GM21576 (cell line): ENCODE results near the gene SCARB2.
"Not testable (repeated sequence)": the region's sequence is repeated elsewhere in the genome, so short reads cannot be mapped to it uniquely, and the experiment has no call there.

Source experiments
- ATAC-seq: cut with Tn5 transposase; IDR thresholded peaks from one replicate; pipeline ENCODE4 v1.9.1; 2021; ENCODE audit warnings: mild to moderate bottlenecking, moderate library complexity; ENCODE audit not compliant: unreplicated experiment

Gene SCARB2

DNA sequence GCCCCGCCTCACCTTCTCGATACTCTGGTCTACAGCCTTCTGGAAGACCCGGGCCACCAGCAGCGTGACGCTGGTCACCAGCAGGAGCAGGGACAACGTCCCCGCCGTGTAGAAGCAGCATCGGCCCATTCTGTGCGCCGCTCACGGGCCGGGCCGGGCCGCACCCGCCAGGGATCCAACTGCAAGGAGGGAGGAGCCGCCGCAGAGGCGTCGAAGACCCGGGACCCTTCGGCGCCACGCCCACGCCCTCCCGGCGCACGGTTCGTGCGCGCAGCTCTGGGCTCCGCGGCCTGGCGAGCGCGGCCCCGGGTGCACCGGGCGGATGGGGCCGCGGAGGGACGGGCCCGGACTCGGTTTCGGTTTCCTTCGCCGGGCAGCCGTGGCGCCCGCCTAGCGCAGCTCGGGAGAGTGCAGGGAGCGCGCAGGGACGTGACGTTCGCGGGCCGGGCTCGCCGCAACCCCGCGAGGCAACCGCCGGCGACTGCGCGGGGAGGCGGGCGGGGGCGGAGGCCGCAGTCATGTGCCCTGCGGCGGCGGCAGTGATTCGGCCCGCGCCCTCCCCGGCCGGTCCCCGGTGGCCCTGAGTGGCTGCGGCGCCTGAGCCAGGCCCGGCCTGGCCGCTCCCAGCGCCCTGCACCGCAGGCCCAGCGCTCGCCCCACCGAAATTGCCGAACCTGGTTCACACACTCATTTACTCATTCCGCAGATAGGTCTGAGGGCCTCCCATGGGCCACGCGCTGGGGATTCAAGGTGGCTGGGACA is at the start of gene SCARB2:
Gene SCARB2 (minus strand): TSS at position 410 of the 762 bp plus-strand sequence. CDS start 281 bp downstream, at position 129.
- ATAC-seq, result peak; percentile 74

DNA sequence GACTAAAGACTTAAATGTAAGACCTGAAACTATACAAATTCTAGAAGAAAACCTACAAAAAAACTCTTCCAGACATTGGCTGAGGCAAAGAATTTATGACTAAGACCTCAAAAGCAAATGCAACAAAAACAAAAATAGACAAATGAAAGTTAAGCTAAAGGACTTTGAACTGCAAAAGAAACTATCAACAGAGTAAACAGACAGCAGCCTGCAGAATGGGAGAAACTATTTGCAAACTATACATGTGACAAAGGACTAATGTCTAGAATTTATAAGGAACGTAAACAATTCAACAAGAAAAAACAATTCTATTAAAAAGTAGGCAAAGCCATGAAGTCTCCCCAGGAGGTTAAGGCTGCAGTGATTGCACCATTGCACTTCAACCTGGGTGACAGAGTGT is 46.9 kb upstream of the SCARB2 start:
- ATAC-seq, result no peak

- ATAC-seq, result no peak
These were observed 44.2 kb upstream of the SCARB2 start for GRCh38 chr4:76257824-76258223.

DNA sequence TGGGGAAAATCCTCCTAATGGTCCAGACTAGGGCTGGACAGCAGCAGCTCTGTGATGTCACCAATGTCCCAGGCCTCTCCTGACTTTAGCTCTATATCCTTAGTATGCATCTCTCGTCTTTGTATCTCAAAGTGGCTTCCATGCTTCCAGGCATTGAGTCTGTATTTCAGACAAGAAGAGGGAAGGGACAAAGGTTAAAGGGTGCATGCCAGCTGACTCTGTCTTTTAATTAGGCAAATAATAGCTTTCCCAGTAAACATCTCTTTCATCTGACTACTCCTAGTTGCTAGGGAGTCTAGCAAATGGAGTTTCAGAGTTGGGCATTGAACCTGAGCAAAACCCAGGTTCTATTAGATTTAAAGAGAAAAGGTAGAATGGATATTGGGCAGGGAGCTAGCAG is 43.3 kb upstream of the SCARB2 start:
- ATAC-seq, result no peak

GRCh38 chr4:76256032-76256431 is 42.4 kb upstream of the SCARB2 start:
- ATAC-seq, result no peak

DNA sequence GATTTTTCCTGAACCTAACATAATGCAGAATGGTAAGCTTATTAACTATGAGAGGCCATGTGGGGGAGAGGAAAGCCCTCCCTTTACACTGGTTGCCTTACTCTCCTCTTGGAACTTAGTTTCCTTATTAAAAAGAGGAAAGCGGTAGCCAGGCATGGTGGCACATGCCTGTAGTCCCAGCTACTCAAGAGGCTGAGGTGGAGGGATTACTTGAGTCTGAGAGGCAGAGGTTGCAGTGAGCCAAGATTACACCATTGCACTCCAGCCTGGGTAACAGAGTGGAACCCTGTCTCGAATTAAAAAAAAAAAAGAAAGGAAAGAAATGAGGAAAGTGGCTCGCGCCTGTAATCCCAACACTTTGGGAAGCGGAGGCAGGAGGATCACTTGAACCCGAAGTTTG is 39.9 kb upstream of the SCARB2 start:
- ATAC-seq, result no peak

GRCh38 chr4:76252271-76252653 is 38.6 kb upstream of the SCARB2 start:
- no peak for ATAC-seq

GRCh38 chr4:76251441-76252270 is 38.0 kb upstream of the SCARB2 start, which contains the start of gene FAM47E:
Gene FAM47E (plus strand): TSS chr4:76251721. CDS start chr4:76251747, 26 bp downstream.
- no peak for ATAC-seq

- no peak for ATAC-seq
These were observed 37.3 kb upstream of the SCARB2 start for GRCh38 chr4:76250962-76251361.

- no peak for ATAC-seq
These were observed 33.2 kb upstream of the SCARB2 start for GRCh38 chr4:76246852-76247251.

GRCh38 chr4:76246025-76246424 is 32.4 kb upstream of the SCARB2 start:
- no peak for ATAC-seq

DNA sequence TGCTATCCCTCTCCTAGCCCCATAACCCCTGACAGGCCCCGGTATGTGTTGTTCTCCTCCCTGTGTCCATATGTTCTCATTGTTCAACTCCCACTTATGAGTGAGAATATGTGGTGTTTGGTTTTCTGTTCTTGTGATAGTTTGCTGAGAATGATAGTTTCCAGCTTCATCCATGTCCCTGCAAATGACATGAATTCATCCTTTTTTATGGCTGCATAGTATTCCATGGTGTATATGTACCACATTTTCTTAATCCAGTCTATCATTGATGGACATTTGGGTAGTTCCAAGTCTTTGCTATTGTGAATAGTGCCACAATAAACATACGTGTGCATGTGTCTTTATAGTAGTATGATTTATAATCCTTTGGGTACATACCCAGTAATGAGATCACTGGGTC is 30.3 kb upstream of the SCARB2 start:
- ATAC-seq, result not testable (repeated sequence)

DNA sequence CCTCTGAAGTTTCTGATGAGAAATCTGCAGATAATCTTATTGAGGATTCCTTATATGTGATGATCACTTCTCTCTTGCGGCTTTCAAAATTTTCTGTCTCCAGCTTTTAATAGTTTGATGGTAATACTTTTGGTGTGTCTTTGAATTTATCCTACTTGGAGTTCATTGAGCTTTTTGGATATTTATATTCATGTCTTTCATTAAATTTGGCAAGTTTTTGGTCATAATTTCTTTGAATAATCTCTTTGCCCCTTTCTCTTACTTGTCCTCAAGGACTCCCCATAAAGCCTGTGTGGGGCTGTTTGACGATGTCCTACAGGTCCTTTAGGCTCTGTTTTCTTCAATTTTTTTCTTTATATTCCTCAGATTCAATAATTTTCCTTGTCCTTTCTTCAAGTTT is 26.6 kb upstream of the SCARB2 start:
- no peak for ATAC-seq

- no peak for ATAC-seq
These were observed 25.1 kb upstream of the SCARB2 start for GRCh38 chr4:76238701-76239100.

DNA sequence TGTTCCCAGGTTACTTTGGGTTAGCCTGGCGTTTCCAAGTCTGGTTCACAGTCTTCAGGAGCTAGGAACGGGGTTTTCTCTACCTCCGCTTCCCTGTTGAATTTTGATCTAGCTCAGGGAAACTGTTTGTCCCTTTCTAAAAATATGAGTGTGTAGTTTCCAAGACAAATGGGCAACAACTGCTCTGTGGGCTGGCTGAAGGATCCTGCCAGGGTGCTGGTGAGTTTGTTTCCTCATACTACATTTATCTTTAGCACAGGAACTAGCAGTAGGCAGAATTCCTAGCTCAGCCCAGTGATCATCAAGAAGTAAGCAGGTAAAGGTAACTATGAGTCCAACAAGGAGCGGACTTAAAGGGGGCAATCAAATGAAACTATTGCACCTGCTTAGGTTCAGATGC is 24.6 kb upstream of the SCARB2 start:
- no peak for ATAC-seq

DNA sequence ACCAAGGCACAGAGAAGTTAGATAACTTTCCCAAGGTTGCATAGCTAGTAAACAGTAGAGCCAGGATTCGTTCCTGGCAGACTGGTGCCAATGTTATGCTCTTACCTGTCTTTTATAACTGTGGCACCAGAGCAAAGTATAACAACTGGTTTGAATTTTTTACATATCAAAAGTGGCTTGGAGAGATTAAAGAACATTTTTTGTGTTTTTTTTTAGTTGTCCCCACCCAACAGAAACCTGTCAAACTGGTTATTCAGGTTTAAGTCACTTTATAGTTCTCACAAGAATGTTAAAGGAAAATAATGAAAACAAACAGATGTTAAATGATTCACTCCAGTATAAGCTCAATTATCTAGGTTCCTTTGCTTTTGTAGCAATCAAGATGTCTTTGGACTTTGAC is 22.3 kb upstream of the SCARB2 start:
- ATAC-seq, result no peak

DNA sequence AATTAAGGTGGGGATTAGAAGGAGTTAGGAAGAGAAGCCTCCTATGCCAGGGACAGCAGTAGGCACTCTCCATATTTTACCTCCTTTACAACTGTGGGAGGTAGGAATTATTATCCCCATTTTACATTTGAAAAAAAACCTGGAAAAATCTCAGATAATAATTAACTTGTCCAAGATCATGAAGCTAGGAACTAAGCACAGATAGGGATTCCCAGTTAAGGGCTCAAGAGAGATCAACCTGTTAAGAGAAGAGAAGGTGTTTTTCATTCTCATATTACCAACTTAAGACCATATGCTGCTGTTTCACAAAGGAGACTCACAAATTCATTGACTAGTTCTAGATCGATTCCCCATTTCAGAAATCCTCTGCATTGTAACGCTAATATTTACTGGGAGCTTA is 21.8 kb upstream of the SCARB2 start:
- ATAC-seq, result no peak

- ATAC-seq, result no peak
These were observed 21.0 kb upstream of the SCARB2 start for GRCh38 chr4:76234679-76235044.

DNA sequence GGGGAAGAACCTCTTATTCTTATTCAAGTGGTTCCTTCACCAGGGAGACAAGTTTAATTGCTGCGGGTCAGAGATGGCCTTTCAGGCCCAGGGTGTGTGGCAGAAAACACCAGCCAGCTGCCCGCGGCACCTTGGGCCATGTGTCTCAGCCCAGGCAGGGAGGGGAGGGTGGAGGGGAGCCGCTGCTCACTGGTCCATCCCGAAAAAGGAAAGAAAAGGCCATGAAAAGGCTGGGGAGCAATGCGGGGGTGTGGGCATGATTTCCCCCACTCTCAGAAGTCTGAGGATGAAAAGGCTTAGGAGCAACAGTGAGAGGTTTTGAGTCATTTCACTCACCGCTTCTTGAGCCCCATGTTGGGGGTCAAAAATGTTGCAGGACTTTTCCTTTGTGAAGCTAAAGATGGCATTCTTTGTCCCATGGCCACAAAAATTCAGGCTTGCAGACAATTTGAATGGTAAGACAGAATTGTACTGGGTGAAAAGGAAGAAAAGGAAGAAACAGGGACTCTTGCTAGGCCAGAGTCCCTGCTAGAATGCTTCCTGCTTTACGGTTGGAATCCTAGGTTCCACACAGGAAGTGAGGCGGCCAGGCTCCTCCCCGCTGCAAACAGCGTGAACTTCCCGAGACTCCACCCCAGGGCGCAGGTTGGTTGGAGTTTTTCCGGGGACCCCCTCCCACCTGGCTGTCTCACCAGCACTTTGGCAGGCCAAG is 20.5 kb upstream of the SCARB2 start:
- ATAC-seq, result no peak

DNA sequence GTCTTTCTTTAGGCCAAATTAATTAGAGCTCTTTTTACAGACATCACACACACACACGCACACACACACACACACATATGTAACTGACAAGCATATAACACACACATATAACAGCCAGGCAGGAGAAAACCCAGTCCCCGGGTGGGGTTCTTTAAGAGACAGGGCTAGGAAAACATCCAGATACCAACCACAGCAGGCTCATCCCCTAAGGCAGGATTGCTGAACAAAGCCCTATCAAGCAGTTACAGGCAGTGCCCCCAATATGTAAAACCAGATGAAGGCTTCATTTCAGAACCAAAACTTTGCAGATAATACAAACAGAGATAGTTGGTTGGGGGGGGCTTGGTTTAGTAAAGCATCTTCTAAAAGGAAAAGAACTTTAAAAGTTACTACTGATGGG is 19.9 kb upstream of the SCARB2 start:
- ATAC-seq, result no peak

DNA sequence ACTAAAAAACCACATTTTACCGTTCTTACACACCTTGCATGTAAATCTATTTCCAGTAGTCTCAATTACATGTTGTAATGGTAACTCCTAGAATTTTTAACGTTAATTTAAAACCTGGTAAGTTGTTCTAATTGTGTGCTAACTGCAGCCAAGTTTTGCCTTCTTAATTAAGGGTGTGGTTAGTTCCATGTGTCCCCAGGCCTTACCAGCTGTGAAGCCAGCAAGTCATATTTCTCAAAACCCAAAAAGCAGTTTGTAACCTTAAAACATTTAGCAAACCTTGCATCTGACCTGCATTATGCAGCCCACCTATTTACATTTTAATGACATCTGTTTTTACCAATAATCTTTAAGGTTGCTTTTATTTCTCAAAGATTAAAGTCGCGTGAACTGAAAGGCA is 19.5 kb upstream of the SCARB2 start:
- ATAC-seq, result no peak

GRCh38 chr4:76232681-76233080 is 19.1 kb upstream of the SCARB2 start:
- no peak for ATAC-seq
